ENCODE results near the gene CUL2.
"Not testable (repeated sequence)": the region's sequence is repeated elsewhere in the genome, so short reads cannot be mapped to it uniquely, and the experiment has no call there.

CUL2 gene

GRCh38 chr10:35017608-35018007, 72.5 kb downstream of the CUL2 start:
- no peak for DNase-seq

- no peak for DNase-seq
Measured at GRCh38 chr10:35015843-35016408, 74.2 kb downstream of the CUL2 start.

- DNase-seq, result no peak
Measured at GRCh38 chr10:35012781-35013180, 77.4 kb downstream of the CUL2 start.

DNA sequence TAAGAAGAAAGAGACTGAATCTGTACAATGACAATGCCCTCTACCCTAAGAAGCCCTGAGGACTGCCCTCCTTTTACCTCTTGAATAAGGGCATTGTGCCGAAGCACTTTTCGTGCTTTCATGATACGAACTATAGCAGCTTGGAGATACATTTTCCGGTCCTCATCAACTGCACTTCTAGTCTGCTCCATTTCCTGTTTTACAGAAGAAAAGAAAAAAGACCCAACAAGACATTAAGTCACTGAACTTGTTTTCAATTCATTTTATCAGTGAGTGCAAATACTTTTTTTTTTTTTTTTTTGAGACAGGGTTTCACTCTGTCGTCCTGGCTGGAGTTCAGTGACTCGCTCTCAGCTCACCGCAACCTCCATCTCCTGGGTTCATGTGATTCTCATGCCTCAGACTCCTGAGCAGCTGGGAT, 78.4 kb downstream of the CUL2 start:
- no peak for DNase-seq

DNA sequence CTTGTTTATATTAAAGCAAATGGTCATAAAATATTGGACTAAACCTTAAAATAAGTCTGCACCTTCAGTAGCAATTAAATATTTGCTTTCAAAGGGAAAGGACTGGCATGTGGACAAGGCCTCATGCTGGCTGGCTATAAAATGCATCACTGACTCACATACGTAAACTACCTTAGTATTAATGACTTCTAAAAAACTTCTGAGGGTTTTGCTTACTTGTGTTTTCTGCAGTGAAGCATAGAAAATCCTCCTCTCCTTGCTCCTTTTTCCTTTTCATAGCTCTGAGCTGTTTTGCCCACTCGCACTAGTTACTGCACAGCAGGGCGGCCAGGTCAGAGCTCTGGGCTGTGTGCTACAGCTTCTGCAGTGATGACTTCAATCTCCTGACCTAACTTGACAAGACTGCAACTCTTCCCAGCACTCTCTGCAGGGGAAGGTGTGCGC, 82.3 kb downstream of the CUL2 start:
- DNase-seq, result no peak

DNA sequence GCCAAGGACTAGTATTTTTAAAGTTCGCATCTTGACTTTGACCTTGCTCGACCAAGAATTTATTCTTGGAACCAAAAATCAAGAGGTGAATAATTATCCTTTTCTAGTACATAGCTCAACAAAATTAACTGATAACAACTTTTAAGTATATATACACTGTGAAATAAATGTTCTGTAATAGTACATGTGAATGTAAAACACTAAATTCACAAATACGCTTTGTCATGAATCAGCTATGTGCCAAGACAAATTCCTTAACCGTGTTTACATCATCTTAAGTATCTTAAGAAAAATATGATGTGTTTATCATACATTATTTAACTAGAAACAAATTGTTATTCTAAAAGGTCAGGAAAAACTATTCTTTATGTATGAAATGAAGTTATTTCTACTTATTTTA, 83.3 kb downstream of the CUL2 start:
- no peak for DNase-seq

DNA sequence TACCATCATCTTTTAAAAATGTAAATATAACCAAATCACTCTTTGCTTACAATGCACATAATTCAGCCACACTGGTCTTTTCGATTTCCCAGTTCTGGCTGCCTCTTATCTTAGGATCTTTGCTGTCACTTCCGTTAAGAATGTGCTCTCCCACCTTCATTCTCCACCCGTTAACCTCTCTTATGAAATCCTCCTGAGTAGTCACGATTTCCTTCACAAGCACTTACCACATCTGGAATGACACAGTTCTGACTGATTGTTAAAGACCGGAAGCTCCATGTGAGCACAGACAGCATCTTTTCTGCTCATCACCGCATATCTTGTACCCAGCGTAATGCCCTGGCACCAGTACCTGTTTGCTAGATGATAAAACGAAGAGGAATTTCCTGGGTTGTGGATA, 84.3 kb downstream of the CUL2 start:
- DNase-seq, result no peak

GRCh38 chr10:35004651-35005050, 85.5 kb downstream of the CUL2 start:
- DNase-seq, result no peak

DNA sequence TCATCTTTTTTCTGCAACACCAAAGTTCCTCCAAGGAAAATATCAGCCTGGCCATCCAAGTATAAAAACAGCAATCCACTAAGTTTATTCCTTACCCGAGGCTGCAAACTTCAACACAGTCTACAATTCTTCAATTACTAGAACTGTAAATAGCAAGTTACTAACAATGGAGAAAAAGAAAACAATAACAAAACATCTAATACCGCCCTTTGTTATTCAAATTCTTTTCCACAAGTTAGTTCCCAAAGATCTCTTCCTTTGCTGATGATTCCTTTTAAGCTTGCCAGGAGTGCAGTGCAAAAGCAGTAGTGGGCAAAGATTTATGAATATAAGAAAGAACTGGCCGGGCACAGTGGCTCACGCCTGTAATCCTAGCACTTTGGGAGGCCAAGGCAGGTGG, 86.2 kb downstream of the CUL2 start:
- DNase-seq, result no peak

GRCh38 chr10:35000936-35001335, 89.2 kb downstream of the CUL2 start:
- DNase-seq, result no peak

GRCh38 chr10:34999532-34999931, 90.6 kb downstream of the CUL2 start:
- DNase-seq, result no peak

GRCh38 chr10:34998940-34999339, 91.2 kb downstream of the CUL2 start:
- no peak for DNase-seq

DNA sequence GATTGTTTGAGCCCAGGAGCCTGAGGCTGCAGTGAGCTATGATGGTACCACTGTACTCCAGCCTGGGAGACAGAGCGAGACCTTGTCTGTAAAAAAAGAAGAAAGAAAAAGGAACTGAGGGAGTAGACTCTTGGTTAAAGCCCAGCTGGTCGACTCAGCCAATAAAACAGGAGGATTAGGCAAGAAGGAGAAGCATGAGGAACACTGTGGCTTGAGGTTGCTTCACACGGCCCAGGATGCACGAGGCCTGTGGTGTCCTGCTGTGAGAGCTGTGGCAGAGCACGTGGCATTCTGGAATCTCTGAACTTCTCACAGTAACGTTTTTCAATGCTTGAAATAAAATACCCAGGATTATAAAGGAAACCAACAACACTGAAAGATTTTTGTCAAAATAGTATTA, 93.3 kb downstream of the CUL2 start:
- DNase-seq, result peak in 1 of 2 donors; percentile 36

DNA sequence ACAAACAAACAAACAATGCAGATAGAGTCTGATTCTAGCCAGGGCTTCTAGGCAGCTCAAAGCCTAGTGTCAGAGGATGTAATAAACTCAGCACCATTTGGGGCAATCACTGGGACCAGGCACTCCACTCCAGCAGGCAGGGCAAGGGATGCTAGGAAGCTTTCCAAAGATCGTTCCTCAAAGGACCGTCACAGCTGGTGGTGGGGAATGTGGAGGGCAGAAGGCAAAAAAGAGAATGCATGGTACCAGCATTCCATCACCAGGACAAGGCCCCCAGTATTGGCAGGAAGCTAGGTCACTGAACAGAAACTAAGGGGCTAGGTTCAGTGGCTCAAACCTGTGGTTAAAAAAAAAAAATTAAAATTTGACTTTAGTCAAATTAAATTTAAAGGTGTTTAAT, 94.2 kb downstream of the CUL2 start:
- DNase-seq, result no peak

DNA sequence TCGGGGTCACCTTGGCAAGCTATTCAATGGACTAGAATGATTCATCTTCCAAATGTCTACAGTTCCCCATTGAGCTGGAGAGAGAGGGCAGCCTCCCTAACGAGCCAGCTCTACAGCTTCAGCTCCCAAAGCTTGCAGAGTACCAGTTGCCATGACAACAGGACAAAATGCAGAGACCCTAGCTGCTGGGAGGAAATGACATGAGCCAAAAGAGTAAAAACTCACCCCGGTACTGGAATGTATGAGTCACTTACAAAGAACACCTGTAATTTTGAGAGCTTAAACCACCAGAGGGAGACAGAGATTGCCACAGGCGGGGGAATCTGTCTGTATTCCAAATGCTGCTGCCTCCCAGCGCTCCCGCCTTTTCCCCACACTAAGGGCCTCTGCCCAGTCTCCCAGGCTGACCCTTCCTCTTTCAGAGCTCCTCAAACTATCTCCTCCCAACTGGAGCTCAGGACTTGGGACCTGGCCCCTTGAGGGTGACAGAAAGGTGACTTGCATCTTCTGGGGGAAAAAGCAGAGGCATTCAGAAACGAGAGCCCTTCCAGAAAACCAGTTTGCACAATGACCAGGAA, 95.5 kb downstream of the CUL2 start:
- DNase-seq, result peak; percentile 16 to 51

GRCh38 chr10:34993782-34994181, 96.4 kb downstream of the CUL2 start:
- no peak for DNase-seq

GRCh38 chr10:34991117-34991516, 99.0 kb downstream of the CUL2 start:
- not testable (repeated sequence) for DNase-seq

DNA sequence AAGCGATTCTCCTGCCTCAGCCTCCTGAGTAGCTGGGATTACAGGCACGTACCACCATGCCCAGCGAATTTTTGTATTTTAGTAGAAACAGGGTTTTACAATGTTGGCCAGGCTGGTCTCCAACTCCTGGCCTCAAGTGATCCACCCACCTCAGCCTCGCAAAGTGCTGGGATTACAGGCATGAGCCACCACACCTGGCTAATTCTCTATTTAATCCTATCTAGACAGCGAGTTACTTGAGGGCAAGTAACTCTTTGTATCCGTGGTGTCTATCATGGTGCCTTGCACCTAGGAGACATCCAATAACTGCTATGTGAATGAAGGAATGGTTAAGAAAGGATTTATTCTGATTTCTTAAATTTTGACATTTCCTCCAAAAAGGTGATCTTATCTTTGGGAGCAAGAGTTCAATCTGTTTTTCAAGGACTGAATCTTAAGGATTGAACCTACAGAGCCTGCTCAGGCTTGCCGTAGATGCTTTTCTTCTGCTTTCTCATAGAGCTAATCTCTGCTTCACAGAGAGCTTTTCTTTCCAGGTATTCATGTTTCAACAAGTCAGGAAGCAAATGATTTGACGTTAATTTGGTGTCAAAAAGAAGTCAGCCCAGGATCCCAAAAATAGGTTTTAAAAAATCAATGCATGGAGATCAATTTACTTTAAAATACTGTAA, 101.6 kb downstream of the CUL2 start:
- DNase-seq, result no peak

DNA sequence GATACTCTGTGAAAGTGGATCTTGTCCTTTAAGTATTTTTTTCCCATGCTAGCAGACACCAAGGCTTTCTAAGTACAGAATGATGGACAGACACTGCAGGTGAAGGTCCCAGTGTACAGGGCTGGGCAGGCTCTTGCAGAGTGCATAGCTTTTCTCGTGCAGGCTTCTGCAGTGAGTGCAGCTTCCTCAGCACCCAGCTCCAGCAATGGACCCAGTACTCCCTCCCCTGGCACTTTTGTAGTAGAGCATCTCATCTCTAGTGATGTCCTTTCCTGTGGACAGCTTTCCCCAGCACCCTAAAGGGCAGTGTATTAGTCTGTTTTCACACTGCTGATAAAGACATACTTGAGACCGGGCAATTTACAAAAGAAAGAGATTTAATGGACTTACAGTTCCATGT, 104.3 kb downstream of the CUL2 start:
- DNase-seq, result no peak

- no peak for DNase-seq
Measured at GRCh38 chr10:34985146-34985545, 105.0 kb downstream of the CUL2 start.

DNA sequence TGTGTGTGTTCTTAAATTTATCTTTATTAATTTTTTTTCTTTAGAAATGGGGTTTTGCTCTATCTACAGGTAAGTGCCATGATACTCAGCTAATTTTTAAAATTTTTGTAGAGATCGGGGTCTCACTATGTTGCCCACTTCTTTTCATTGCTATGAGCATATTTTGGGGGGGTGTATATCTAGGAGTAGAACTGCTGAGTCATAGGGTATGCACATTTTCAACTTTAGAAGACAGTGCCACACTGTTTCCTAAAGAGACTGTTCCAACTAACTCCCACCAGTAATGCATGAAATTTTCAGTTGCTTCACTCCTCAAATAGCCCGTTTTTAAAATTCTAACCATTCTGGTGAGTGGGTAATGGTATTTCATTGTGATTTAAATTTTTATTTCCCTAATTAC, 108.3 kb downstream of the CUL2 start:
- no peak for DNase-seq

DNA sequence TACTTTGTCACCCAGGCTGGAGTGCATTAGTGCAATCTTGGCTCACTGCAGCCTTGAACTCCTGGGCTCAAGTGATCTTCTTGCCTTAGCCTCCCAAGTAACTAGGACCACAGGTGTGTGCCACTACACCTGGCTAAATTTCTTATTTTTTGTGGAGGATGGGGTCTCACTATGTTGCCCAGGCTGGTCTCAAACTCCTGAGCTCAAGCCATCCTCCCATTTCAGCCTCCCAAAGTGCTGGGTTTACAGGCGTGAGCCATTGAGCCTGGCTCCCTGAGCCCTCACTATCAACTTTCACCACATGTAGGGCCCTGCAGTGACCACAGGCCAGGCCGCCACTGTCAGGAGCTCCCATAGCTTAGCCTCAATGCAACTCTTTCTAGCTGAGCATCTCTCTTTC, 110.2 kb downstream of the CUL2 start:
- DNase-seq, result no peak

DNA sequence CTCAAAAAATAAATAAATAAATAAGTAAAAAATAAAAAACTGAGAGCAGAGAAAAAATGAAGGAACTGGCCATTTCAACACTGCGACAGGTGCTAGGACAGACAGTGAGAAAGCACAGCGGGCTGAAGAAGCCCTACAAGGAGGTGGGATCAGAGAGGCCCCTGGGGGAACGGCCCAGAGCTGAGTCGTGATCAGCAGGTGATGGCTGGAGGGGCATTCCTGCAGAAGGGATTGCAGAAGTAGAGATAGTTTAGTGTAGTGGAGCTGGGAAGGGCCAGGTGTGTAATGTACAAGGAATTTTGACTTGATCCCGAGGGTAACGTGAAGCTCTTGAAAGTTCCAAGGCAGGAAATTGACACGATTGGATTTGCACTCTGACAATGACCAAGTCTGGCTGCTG, 112.1 kb downstream of the CUL2 start:
- DNase-seq, result no peak

DNA sequence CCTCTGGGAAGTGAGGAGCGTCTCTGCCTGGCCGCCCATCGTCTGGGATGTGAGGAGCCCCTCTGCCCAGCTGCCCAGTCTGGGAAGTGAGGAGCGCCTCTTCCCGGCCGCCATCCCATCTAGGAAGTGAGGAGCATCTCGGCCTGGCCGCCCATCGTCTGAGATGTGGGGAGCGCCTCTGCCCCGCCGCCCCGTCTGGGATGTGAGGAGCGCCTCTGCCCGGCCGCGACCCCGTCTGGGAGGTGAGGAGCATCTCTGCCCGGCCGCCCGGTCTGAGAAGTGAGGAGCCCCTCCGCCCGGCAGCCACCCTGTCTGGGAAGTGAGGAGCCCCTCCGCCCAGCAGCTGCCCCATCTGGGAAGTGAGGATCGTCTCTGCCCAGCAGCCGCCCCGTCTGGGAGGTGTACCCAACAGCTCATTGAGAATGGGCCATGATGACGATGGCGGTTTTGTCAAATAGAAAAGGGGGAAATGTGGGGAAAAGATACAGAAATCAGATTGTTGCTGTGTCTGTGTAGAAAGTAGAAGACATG, 113.7 kb downstream of the CUL2 start:
- DNase-seq, result not testable (repeated sequence)

Measured in CD4-positive, alpha-beta T cell treated with Interleukin-1 beta for 1 hour (primary cell).